NCI-H1092 (cell line): ENCODE measurements around the gene HCN2.
A peak's percentile ranks its signal among the peaks of the same experiment; 100 is the strongest.
"Not testable (repeated sequence)": the region's sequence is repeated elsewhere in the genome, so short reads cannot be mapped to it uniquely, and the experiment has no call there.

Experiments used
- DNase-seq: peaks from one replicate; lab custom pipeline; 2025; lab: John Stamatoyannopoulos, UW

Gene HCN2

DNA sequence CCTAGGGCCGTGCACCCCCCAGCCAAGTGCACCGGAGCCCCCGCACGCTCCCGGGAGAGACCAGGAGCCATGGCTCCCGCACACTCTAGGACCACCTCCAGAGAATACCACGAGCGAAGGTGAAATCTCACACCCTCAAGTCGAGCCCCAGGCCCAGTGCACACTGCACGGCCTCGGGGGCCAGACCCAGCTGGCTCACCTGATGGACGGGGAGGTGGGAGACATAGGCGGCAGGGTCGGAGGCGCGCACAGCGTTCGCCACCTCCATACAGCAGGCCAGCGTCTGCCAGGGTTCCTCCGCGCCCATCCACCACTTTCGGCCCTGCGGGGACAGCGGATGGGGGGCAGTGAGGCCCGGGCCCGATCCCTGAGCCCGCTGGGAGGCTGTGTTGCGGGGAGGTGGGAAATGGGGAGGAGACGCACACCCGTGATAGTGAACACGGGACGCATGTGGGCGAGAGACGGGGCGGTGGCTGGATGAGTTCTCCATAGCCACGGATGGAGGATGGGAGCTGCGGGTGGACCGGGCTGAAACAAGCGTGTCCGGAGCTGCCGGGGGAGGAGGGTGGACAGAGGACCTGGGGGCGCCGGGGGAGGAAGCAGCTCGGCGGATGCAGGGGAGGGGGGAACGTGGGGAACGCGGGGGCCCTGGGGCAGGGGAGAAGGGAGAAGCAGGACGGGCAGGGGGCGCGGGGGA is 30.6 kb downstream of the HCN2 start:
- DNase-seq, result no peak

DNA sequence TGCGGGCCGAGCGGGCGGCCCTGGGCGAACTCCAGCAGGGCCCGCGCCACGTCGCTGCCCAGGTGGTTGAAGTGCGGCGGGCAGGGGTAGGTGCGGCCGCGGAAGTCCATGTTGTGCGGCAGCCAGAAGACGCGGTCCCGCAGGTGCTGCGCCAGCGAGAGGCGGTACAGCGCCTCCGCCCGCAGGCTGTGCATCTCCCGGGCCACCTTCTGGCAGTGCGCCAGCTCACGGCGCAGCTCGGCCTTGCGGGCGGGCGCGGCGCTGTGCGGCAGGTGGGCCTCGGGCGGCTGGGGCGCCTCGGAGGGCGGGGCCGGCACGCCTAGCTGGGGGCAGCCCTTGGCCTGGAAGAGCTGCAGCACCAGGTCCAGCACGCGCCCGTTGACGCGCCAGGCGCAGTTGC is 31.5 kb downstream of the HCN2 start:
- not testable (repeated sequence) for DNase-seq

DNA sequence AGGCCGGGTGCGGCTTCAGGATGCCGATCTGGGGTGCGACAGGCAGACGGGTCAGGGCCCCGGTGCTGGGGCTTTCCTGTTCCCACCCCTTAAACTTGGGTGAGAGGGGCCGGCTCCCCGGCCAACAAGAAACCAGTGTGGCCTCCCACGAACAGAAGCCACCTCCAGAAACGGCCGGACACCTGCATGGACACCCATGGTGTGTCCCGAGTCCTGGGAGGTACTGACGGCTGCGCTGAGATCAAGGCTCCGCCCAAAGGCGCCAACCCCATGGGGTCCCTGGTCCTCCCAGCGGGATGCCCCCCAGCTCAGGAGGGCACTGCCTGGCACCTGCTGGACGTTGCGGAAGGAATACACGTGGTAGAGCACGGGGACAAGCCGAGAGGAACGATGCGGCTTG is 32.1 kb downstream of the HCN2 start:
- no peak for DNase-seq

DNA sequence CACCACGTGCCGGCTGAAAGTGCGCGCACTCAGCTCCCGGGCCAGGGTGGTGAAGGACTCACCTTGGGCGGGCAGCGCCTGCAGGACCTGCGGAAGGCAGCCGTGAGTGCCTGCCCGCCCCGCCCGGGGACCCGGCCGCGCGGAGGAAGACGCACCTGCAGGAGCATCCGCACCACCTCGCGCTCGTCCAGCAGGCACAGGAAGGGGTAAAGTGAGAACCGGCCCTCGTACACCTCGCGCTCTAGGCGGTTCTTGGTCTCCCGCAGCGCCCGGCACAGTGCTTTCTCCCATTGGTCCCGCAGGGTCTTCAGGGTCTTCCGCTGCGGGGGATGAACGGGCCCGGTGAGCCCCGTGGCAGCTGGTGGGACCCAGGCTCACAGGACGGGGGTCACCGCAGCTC is 33.0 kb downstream of the HCN2 start:
- DNase-seq, result no peak

DNA sequence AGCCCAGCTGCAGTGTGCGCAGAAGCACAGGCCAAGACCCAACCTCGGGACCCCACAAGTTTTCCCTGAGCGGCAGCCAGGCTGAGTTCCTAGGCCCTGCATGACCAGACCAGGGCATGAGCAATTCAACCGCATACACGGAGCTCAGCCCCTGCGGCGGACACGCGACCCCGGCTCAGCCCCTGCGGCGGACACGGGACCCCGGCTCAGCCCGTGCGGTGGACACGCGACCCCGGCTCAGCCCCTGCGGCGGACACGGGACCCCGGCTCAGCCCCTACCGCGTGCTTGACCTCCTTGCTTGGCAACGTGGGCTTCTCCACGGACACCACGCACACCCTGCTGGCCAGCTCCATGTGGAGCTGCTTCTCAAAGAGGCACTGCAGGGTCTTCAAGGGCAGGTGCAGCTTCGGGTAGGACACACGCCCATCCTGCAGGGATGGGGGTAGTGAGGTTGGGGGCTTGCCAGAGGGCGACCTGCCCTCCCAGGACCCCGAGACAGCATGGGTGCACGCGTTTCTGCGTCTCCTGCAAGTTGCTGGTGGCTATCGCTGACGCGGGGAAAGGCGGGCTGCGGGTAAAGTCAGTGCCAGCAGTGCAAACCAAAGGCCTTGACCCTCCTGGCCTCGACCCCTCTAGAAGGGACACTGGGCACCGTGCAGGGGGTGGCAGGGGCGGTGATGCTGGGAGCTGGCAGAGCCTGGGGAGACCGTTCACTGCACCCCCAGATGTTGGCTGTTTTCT is 33.7 kb downstream of the HCN2 start:
- DNase-seq, result no peak

DNA sequence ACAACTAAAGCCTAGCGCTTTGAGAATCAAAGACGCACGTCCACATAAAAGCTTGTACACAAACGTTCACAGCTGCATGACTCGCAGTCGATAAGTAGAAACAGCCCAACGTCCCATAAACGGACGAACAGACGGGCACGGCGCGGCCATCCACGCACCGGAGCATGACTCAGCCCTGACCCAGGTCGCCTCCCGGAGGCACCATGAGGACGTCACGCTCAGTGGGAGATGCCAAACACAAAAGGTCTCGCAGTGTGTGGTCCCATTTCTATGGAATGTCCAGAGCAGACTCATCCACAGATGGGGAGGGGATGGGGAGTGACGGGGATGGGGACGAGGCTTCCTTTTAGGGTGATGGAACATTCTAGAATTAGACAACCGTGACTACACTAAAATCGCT is 34.3 kb downstream of the HCN2 start:
- no peak for DNase-seq

DNA sequence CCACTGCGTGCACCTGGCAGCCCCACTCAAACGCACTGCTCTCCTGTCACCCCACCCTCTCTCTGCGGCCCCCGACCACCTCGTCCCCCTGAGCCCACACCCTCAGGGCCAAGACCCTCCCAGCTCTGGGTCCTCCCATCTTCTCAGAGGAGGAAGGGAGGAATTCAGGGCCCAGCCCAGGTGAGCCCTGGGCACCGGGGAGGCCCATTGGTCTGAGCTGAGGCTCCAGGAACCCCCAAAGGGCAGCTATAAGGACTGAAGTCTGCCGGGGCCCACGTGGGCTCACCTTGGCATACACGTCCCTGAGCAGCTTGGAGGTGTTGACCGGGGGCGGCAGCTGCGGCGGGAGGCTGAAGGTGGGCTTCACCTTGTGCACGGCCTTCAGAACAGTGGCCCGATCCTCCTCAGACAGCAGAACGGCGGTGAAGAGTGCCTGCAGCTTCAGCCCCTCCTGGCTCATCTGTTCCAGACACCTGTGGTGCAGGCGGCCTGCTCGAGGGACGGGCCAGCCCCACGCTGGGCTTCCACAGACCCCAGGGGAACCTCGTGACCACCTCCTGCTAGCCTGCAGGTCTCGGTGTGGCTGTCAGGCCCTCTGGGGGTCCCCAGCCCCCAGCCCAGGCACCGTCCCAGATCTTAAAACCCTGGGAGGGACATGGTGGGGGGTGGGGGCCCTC is 34.9 kb downstream of the HCN2 start:
- no peak for DNase-seq

DNA sequence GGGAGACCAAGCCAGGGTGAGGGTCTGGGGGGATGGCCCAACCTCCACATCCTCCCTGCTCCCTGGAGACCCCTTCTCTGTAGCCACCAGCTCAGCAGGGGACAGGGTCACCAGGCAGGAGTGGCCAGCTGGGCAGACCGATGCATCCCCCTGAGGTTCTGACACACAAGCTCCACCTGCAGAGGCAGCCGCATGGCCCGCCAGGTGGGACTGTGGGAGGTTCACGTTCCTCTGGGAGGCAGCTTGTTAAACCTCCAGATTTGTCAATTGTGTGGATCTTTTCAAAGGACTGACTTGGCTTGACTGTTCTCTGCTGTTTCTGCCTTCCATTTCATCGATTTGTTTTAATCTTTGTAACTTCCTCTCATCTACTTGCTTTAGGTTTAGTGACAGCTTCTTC is 35.6 kb downstream of the HCN2 start:
- no peak for DNase-seq

DNA sequence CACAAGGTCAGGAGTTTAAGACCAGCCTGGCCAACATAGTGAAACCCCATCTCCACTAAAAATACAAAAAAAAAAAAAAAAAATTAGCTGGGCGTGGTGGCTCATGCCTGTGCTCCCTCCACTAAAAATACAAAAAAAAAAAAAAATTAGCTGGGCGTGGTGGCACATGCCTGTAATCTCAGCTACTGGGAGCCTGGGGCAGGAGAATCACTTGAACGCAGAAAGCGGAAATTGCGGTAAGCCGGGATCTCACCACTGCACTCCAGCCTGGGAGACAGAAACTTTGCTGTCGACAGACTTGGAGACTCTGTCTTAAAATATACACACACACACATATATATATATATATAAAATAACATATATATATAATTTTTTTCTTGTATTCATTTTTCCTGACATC is 36.9 kb downstream of the HCN2 start:
- DNase-seq, result not testable (repeated sequence)

DNA sequence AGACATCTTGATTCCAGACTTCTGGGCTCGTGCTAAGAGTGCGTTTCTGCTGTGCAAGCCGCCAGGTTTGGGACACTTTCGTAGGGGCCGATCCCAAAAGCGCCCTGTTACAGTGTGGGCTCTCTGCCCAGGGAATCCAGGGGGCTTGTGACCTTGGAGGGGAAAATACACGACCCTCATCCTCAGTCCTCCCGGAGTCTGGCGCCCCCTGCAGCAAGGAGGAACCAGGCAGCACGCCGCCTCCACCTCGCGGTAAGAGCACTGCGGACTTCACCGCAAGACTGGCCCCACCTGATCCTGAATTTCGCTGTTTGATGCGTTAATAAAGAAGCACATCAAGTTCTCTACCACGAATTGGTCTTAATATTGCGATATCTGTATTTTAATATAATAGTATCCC is 38.5 kb downstream of the HCN2 start:
- no peak for DNase-seq

DNA sequence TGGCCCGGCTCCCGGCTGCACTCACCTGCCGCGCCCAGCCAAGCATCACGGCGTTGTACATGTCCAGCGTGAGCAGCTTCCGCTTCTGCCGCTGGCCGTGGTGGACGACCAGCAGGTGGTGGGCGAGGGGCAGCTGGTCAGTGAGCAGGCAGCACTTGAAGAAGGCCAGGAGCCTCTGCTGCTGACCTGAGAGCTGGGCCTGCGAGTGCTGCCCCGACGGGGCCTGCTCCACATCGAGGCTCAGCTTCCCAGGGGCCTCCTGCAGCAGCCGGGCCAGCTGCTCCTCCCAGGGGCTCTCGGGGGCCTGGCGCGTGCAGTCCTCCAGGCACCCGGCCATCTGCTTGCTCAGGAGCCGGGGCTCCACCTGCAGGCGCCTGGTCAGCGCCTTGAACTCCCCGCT is 39.8 kb downstream of the HCN2 start:
- DNase-seq, result peak; percentile 39

DNA sequence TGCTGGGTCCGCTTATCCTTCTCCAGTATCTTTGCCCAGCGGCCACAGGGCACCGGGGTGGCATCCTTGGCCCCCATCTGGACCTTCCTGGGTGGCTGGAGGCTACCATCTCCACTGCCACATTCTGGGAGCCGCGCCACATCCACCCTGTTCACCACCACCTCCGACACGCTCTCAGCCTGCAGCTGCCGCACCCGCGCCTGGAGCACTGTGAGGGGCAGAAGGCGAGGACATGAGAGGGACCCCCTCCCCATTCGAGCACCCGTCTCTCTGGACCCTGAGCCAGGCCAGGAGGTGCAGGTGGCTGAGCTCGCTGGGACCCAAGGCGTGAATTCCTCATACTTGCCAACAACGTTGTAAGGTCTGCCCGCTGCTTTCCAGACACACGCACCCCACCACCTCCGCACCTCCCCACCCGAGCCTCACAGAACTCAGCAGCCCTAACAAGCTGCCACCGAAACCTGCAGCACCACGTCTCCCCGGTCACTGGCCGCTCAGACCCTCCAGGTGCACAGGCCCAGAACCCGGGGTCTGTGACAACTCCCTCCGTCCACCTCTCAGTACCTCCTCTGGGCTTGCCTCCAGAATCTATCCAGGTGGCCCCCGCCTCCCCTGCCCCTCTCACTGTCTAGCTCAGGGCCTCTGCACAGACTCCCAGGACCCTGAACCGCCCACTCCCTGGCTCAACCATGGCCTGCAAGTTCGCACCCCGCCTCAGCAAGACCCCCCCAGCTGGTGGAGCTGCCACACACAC is 40.5 kb downstream of the HCN2 start:
- no peak for DNase-seq

DNA sequence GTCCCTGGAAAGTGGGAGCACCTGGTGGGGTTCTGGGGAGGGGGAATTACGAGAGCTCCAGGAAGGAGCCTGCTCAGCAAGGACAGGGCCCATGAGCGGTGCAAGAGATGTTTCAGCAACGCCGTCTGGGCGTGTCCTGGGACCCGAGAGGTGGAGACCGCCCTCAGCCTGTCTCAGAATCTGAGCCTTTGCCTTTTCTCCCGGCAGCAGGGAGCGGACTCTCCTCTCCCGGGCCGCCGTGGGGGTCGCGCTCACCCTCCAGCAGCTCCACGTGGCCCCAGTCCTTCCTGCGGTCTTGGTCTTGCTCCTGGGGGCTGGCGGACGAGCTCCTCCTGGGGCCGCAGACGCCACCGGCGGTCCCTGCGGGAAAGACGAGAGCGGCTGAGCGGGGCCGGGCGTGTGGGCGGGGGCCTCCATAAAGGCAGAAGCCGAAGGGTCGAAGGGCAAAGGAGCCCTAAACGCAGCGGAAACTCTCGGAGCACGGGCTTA is 42.9 kb downstream of the HCN2 start:
- no peak for DNase-seq

DNA sequence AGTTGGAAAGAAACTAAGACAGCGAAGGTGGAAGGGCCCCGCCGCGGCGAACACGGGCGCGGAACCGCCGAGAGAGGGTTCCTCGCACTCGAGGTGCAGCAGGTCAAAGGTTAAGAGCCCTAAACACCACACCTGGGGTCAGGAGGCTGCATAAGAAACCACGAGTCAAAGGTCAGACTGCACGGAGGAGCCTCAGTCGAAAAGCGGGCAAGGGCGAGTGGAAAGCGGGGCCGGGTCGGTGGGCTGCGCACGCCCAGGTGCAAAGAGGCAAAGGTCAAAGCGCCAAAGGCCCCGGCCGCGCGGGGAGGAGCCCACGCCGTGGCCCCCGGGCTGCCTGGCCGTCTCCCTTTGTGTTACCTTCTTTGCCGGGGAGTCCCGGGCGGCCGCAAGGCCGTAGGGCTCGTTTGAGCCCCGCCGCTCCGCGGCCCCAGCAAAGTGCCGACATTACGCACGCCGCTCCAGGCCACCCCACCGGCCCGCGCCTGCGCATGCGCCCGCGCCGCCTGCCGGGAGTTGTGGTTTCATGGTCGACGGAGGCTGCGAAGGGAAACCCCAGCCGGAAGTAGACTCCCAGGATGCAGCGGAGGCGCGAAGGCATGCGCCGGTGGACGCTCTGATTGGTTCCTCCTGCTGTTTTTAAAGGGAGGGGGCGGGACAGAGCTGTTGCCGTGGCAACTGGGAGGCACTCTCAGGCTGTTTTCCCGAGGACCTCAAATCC is 43.5 kb downstream of the HCN2 start, which contains the start of gene POLRMT:
TSS of gene POLRMT (minus strand) at position 470 of the 718 bp plus-strand sequence. CDS start at position 445, 25 bp downstream.
- peak; percentile 98 for DNase-seq

DNA sequence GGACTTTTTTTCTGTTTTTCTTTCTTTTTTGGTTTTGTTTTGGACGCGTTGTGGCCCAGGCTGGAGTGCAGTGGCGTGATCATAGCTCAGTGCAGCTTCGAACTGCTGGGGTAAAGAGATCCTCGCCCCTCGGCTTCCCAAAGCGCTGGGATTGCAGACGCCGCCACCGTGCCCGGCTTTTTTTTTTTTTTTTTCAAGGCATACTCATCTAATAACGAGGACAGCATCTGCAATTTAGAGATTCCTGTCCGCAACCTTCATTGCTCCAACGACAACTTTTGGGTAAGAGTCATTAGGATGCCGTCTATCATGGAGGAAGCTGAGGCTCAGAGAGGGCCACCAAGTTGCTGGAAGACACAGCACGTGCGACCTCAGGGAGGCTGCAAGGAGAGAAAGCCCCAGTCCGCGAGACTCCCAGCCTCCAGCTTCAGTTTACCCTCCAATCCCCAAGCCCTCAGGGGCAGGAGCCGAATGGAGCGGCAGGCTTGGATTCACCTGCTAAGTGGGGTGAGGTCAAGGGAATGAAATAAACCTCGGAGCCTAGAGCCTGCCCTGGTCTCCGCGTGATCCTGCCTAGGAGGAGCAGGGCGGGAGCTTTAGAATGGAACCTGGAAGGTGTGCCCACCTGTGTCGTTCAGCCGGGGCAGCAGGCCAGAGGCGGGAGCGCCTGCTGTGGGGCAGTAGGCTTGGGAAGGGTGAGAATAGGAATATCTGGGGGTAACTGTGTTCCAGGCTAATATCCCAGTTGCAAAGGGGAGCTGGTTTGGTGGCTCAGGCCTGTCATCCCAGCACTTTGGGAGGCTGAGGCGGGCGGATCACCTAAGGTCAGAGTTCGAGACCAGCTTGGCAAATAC is 44.3 kb downstream of the HCN2 start:
- no peak for DNase-seq

DNA sequence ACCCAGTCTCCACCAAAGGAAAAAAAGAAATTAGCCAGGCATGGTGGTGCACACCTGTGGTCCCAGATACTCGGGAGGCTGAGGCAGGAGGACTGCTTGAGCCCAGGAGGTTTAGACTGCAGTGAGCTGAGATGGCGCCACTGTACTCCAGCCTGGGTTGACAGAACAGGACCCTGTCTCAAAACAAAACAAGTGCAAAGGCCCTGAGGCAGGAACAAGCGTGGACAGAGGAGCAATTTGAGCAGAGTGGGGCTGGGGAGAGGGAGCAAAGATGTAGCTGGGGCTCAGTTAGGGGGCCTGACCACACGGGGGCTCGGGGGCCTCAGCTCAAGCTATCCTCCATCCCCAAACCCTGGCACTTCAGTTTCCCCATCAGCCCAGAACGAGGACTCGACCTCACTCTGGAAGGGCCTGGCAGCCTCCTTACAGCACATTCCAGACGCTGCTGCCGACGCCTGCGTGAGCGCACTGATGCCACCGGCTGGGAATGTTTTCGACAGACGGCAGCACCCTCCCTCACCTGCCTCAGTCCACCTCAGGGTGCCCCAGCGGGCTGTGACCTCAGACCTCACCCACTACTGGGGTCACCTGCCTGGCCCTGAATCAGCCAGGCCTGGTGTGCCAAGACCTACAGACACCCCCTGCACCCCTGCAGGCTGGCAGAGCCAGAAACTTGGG is 45.4 kb downstream of the HCN2 start:
- DNase-seq, result no peak

DNA sequence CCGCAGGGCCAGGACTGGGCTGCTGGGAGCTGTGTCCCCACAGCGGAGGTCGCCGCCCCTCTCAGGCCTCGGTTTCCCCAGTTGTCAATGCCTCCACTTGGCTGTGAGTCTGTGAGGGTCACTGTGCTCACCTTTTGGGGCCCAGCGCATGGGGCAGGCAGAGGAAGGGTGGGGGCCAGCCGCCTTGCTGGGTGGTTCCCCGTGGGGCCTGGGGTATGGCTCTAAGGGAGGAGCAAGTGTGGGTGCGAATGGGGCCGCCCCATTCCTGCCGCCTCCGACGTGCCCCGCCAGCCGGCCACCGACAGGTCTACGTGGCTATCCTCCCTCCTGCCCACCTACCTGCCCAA is 49.2 kb downstream of the HCN2 start:
- no peak for DNase-seq

DNA sequence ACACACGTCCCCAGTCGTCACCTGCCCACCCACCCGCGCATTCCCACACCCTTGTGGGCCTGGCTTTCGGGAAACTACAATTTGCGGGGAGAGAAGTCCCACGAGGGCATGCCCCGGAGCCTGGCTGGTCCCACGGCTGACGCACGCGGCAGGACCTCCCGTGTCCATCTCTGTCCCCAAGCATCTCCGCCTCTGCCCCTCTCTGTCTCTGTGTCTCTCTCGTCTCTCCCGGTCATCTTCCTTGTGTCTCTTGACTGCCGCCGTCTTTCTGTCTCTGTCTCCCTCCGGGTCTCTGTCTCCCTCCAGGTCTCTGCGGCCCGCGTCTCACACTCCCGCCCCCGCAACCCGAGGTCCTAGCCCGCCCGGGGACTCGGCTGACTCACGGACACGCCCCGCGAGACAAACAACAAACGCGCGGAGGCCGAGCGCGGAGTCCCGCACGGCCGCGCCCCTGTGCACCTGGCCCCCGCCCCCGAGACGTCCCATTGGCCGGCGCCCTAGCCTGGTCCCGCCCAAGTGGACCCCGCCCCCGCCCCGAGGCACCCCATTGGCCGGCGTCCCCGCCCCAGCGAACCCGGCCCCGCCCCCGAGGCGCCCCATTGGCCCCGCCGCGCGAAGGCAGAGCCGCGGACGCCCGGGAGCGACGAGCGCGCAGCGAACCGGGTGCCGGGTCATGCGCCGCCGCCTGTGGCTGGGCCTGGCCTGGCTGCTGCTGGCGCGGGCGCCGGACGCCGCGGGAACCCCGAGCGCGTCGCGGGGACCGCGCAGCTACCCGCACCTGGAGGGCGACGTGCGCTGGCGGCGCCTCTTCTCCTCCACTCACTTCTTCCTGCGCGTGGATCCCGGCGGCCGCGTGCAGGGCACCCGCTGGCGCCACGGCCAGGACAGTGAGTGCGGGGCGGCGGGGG is 49.8 kb downstream of the HCN2 start, which contains the start of gene FGF22:
TSS of gene FGF22 (plus strand) at position 627 of the 908 bp plus-strand sequence. CDS start at position 674, 47 bp downstream.
- peak; percentile 87 for DNase-seq

DNA sequence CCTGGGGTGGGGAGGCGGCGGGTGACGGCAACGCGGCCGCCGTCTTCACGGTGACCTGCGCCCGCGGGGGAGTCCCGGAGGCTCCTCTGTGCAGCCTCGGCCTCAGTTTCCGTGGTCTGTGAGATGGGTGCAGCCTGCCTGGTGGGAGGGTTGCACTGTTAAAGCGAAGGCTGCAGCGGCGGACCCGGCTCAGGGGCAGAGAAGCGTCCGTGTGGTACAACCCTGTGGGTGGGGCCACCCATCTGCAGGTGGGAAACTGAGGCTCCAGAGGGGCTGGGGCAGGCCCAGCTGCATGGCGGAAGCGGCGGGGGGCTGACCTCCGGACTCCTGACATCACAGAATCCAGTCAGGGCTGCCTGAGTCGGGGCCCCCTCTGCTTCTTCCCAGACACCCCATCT is 50.5 kb downstream of the HCN2 start:
- no peak for DNase-seq
